Activated T-cell treated with anti-CD3 and anti-CD28 coated beads for 1 hour (primary cell): ENCODE results near the gene MYH9.
A peak's percentile ranks its signal among the peaks of the same experiment; 100 is the strongest.
"Not testable (repeated sequence)": the region's sequence is repeated elsewhere in the genome, so short reads cannot be mapped to it uniquely, and the experiment has no call there.

Experiments
- DNase-seq: peaks from one replicate; pipeline ENCODE4 v3.0.0-alpha.2; 2020; ENCODE audit warnings: low read depth

Gene MYH9

GRCh38 chr22:36291831-36292740 lies 95.7 kb downstream of the MYH9 start:
- no peak for DNase-seq

- DNase-seq: not testable (repeated sequence)
These were observed 97.2 kb downstream of the MYH9 start for GRCh38 chr22:36290391-36291075.

- not testable (repeated sequence) for DNase-seq
These were observed 97.8 kb downstream of the MYH9 start for GRCh38 chr22:36289948-36290371.

GRCh38 chr22:36289406-36289870 lies 98.3 kb downstream of the MYH9 start:
- no peak for DNase-seq

- no peak for DNase-seq
These were observed 99.0 kb downstream of the MYH9 start for GRCh38 chr22:36288571-36289405.

GRCh38 chr22:36287881-36288515 lies 99.8 kb downstream of the MYH9 start:
- no peak for DNase-seq

GRCh38 chr22:36286096-36286957 lies 101.4 kb downstream of the MYH9 start:
- peak; percentile 68 for DNase-seq

- no peak for DNase-seq
These were observed 102.2 kb downstream of the MYH9 start for GRCh38 chr22:36285545-36285944.

GRCh38 chr22:36285017-36285416 lies 102.8 kb downstream of the MYH9 start:
- DNase-seq: no peak

GRCh38 chr22:36284171-36284571 lies 103.6 kb downstream of the MYH9 start:
- DNase-seq: no peak

- no peak for DNase-seq
These were observed 105.4 kb downstream of the MYH9 start for GRCh38 chr22:36282328-36282831.

GRCh38 chr22:36281781-36282327 lies 105.9 kb downstream of the MYH9 start:
- DNase-seq: no peak

- no peak for DNase-seq
These were observed 107.4 kb downstream of the MYH9 start for GRCh38 chr22:36280379-36280778.

GRCh38 chr22:36279219-36279666 lies 108.5 kb downstream of the MYH9 start:
- no peak for DNase-seq

GRCh38 chr22:36277482-36278291 lies 110.1 kb downstream of the MYH9 start:
- DNase-seq: peak; percentile 44

GRCh38 chr22:36274531-36274930 lies 113.2 kb downstream of the MYH9 start:
- DNase-seq: no peak

GRCh38 chr22:36271951-36272350 lies 115.8 kb downstream of the MYH9 start:
- not testable (repeated sequence) for DNase-seq

GRCh38 chr22:36271231-36271630 lies 116.5 kb downstream of the MYH9 start:
- DNase-seq: not testable (repeated sequence)

- no peak for DNase-seq
These were observed 119.8 kb downstream of the MYH9 start for GRCh38 chr22:36267896-36268485.
